Smooth muscle cell (in vitro differentiated cells): ENCODE results near the gene MFF. TPM values are rescaled to one million over a fixed set of nuclear protein-coding genes. Genes with fewer than 3 reads are reported as not detected.

Source experiments
- DNase-seq: peaks from one replicate; lab custom pipeline; 2025; ENCODE audit not compliant: unreplicated experiment; lab: John Stamatoyannopoulos, UW
- H2AFZ ChIP-seq: fragments of 200-600 bp; sonication (generic); 2 replicates; pipeline ENCODE4 v1.6.0; 2016; ENCODE audit warnings: antibody characterized with exemption, low read depth, mild to moderate bottlenecking
- H3F3A ChIP-seq: fragments of 200-600 bp; sonication (generic); 2 replicates; pipeline ENCODE4 v1.6.0; 2017; ENCODE audit warnings: antibody characterized with exemption, low read depth
- H3K27ac ChIP-seq: fragments of 200-600 bp; sonication (generic); 2 replicates; pipeline ENCODE4 v1.5.1; 2016; ENCODE audit warnings: low read depth, mild to moderate bottlenecking
- H3K27me3 ChIP-seq: fragments of 200-600 bp; sonication (generic); 2 replicates; pipeline ENCODE4 v1.6.1; 2016; ENCODE audit warnings: low read depth, mild to moderate bottlenecking
- H3K36me3 ChIP-seq: fragments of 200-600 bp; sonication (generic); 2 replicates; pipeline ENCODE4 v1.5.1; 2016; ENCODE audit warnings: low read depth
- H3K4me1 ChIP-seq: fragments of 200-600 bp; sonication (generic); 2 replicates; pipeline ENCODE4 v1.5.1; 2016; ENCODE audit warnings: low read depth
- H3K4me2 ChIP-seq: fragments of 200-600 bp; sonication (generic); 2 replicates; pipeline ENCODE4 v1.6.0; 2016; ENCODE audit warnings: mild to moderate bottlenecking
- H3K4me3 ChIP-seq: fragments of 200-600 bp; sonication (generic); 2 replicates; pipeline ENCODE4 v1.5.1; 2016; ENCODE audit warnings: mild to moderate bottlenecking
- H3K79me2 ChIP-seq: fragments of 200-600 bp; sonication (generic); 2 replicates; pipeline ENCODE4 v1.6.0; 2016; ENCODE audit warnings: low read depth, mild to moderate bottlenecking
- H3K9ac ChIP-seq: fragments of 200-600 bp; sonication (generic); 2 replicates; pipeline ENCODE4 v1.6.0; 2016; ENCODE audit warnings: low read depth
- H3K9me3 ChIP-seq: fragments of 200-600 bp; sonication (generic); replicated peaks from 2 replicates; pipeline ENCODE4 v1.5.1; 2016; ENCODE audit warnings: low read depth
- H4K20me1 ChIP-seq: fragments of 200-600 bp; sonication (generic); 2 replicates; pipeline ENCODE4 v1.6.0; 2016; ENCODE audit warnings: low read depth
- CTCF ChIP-seq: fragments of 200-600 bp; sonication (generic); IDR thresholded peaks from 2 replicates; pipeline ENCODE4 v1.5.1; 2017; ENCODE audit warnings: borderline replicate concordance, mild to moderate bottlenecking, antibody characterized with exemption; ENCODE audit not compliant: insufficient read depth, poor library complexity, severe bottlenecking
- WGBS: methylation state at CpG from one replicate; pipeline ENCODE4 v1.1.7; 2016; ENCODE audit warnings: low lambda C conversion rate; 5-methylcytosine and 5-hydroxymethylcytosine counted together
- polyA plus RNA-seq: library from polyadenylated mRNA; unstranded; fragments of >200 nt; fragmentation: Nextera tagmentation; extraction: Ambion mirVana; gene quantifications from 2 replicates; pipeline ENCODE4 v1.2.1, GENCODE V29; 2016
- total RNA-seq: library from RNA; depleted of rRNA; stranded (reverse); fragments of >200 nt; gene quantifications from 2 replicates; pipeline ENCODE4 v1.2.3, GENCODE V29; 2014

Gene MFF
- total and polyA plus RNA-seq, 2 experiments from 2014 or later = 106 to 121 TPM

GRCh38 chr2:227365833-227366232 lies 40.8 kb downstream of the MFF start:
- no peaks in the 10 kb centered on the region for H3K9me3 ChIP-seq
- H3K79me2 ChIP-seq = no peaks in the 10 kb centered on the region
- H3K27ac ChIP-seq = no peak overlapping the region
- no peak for DNase-seq
- no peak for TF ChIP-seq CTCF
- H2AFZ ChIP-seq = no peak overlapping the region
- no peaks in the 10 kb centered on the region for H3K27me3 ChIP-seq
- 89% methylated on average over 3 of the region's 3 CpGs for WGBS
- no peak overlapping the region for H3K9ac ChIP-seq
- no peaks in the 10 kb centered on the region for H3K4me1 ChIP-seq
- H3K4me2 ChIP-seq = no peak overlapping the region
- peaks cover 3% of the 10 kb centered on the region for H3F3A ChIP-seq
- no peaks in the 10 kb centered on the region for H4K20me1 ChIP-seq
- no peaks in the 10 kb centered on the region for H3K36me3 ChIP-seq
- no peak overlapping the region for H3K4me3 ChIP-seq

GRCh38 chr2:227366769-227367426 lies 41.8 kb downstream of the MFF start:
- peak overlapping the region; percentile 23 for H3K27ac ChIP-seq
- H3K79me2 ChIP-seq = no peaks in the 10 kb centered on the region
- H3K9me3 ChIP-seq = no peaks in the 10 kb centered on the region
- TF ChIP-seq CTCF = no peak
- no peak overlapping the region for H3K9ac ChIP-seq
- H2AFZ ChIP-seq = no peak overlapping the region
- DNase-seq = no peak
- peaks cover 3% of the 10 kb centered on the region for H3F3A ChIP-seq
- no peaks in the 10 kb centered on the region for H3K36me3 ChIP-seq
- H3K27me3 ChIP-seq = no peaks in the 10 kb centered on the region
- WGBS = 62% methylated on average over 11 of the region's 11 CpGs
- H3K4me2 ChIP-seq = no peak overlapping the region
- no peak overlapping the region for H3K4me3 ChIP-seq
- no peaks in the 10 kb centered on the region for H4K20me1 ChIP-seq
- no peaks in the 10 kb centered on the region for H3K4me1 ChIP-seq

- H3K9ac ChIP-seq = no peak overlapping the region
- H3K27me3 ChIP-seq = no peaks in the 10 kb centered on the region
- peak overlapping the region; percentile 23 for H3K27ac ChIP-seq
- no peaks in the 10 kb centered on the region for H3K9me3 ChIP-seq
- WGBS = 91% methylated on average over 3 of the region's 3 CpGs
- H3K4me2 ChIP-seq = no peak overlapping the region
- no peak overlapping the region for H2AFZ ChIP-seq
- H3F3A ChIP-seq = peaks cover 3% of the 10 kb centered on the region
- H4K20me1 ChIP-seq = no peaks in the 10 kb centered on the region
- no peaks in the 10 kb centered on the region for H3K4me1 ChIP-seq
- H3K4me3 ChIP-seq = no peak overlapping the region
- H3K36me3 ChIP-seq = no peaks in the 10 kb centered on the region
- TF ChIP-seq CTCF = no peak
- H3K79me2 ChIP-seq = no peaks in the 10 kb centered on the region
- no peak for DNase-seq
Measured at GRCh38 chr2:227367427-227367795, 42.4 kb downstream of the MFF start.

- H3K9me3 ChIP-seq = no peaks in the 10 kb centered on the region
- no peaks in the 10 kb centered on the region for H3K36me3 ChIP-seq
- no peak for DNase-seq
- H3K4me2 ChIP-seq = no peak overlapping the region
- H3K79me2 ChIP-seq = no peaks in the 10 kb centered on the region
- H3F3A ChIP-seq = peaks cover 3% of the 10 kb centered on the region
- no peak for TF ChIP-seq CTCF
- no peaks in the 10 kb centered on the region for H3K27me3 ChIP-seq
- H3K4me3 ChIP-seq = no peak overlapping the region
- H3K27ac ChIP-seq = peak overlapping the region; percentile 55
- 86% methylated on average over 5 of the region's 5 CpGs for WGBS
- no peaks in the 10 kb centered on the region for H4K20me1 ChIP-seq
- H3K9ac ChIP-seq = no peak overlapping the region
- H3K4me1 ChIP-seq = no peaks in the 10 kb centered on the region
- H2AFZ ChIP-seq = no peak overlapping the region
Measured at GRCh38 chr2:227368574-227368973, 43.5 kb downstream of the MFF start.
